HepG2 (cell line): ENCODE results near the gene ACTR6. TPM values are rescaled to one million over a fixed set of nuclear protein-coding genes. Genes with fewer than 3 reads are reported as not detected.

Experiments used
- ATAC-seq: fragments of 200-7000 bp; cut with Tn5 transposase; 3 replicates; pipeline ENCODE4 v1.9.1; 2020; ENCODE audit warnings: mild to moderate bottlenecking, moderate library complexity
- BruUV-seq: library from RNA; stranded (reverse); fragments of 400-500 nt; replicated peaks from 2 replicates; lab custom pipeline; 2021; lab: Mats Ljungman, UMichigan
- CTCF ChIA-PET: fragments of 300-600 bp; formaldehyde crosslinking; extraction: SDS; loops from one replicate; lab custom pipeline; 2021; ENCODE audit warnings: low total read pairs, inconsistent platforms, low intra/inter-chr PET ratio; lab: Yijun Ruan, JAX
- POLR2A ChIA-PET: fragments of 350-600 bp; sonication (Branson Sonifier 250); formaldehyde crosslinking; loops from one replicate; lab custom pipeline; 2020; ENCODE audit warnings: antibody characterized with exemption, inconsistent platforms; lab: Yijun Ruan, JAX
- DNase-seq: peaks from one replicate; pipeline ENCODE4 v3.0.0-alpha.2; 2015; ENCODE audit warnings: low spot score
- FAIRE-seq: peaks from 3 replicates; lab custom pipeline; 2011; peaks lifted over from hg19 to GRCh38; lab: Jason Lieb, UNC
- H2AFZ ChIP-seq: one replicate; pipeline ENCODE4 v1.6.1; 2011; ENCODE audit warnings: low read length, inconsistent platforms
- H3K27ac ChIP-seq: fragments of 300-600 bp; 3 replicates; pipeline ENCODE4 v1.8.0; 2011; ENCODE audit warnings: mixed run types, mild to moderate bottlenecking, mixed read lengths, low read length, inconsistent platforms; ENCODE audit not compliant: insufficient read depth; ENCODE audit errors: extremely low read length
- H3K27me3 ChIP-seq, 2 experiments: fragments of 200-600 bp in 1 of 2; 2 replicates in 1 of 2; 3 replicates in 1 of 2; pipeline versions ENCODE4 v1.6.0 to v1.8.0; 2011; ENCODE audit warnings: low read length in 2 of 2, mild to moderate bottlenecking in 2 of 2, moderate library complexity in 2 of 2, inconsistent platforms in 1 of 2; ENCODE audit not compliant: insufficient read depth in 2 of 2, control insufficient read depth in 1 of 2
- H3K36me3 ChIP-seq, 2 experiments: fragments of 200-600 bp in 1 of 2; replicated peaks in 1 of 2; 2 replicates in 1 of 2; 3 replicates in 1 of 2; pipeline versions ENCODE4 v1.5.1 to v1.8.0; 2011; ENCODE audit warnings: low read length in 2 of 2, inconsistent platforms in 1 of 2; ENCODE audit not compliant: insufficient read depth in 2 of 2, control insufficient read depth in 1 of 2
- H3K4me1 ChIP-seq: 2 replicates; pipeline ENCODE4 v1.5.1; 2012; ENCODE audit warnings: low read length, inconsistent platforms; ENCODE audit not compliant: insufficient read depth
- H3K4me2 ChIP-seq: 2 replicates; pipeline ENCODE4 v1.6.0; 2011; ENCODE audit warnings: low read depth, low read length, inconsistent platforms
- H3K4me3 ChIP-seq, 3 experiments: fragments of 200-600 bp in 1 of 3; sonication (generic), shearing (Covaris generic) in 1 of 3; replicated peaks in 1 of 3; 2 replicates each; pipeline ENCODE4 v1.5.1; 2011 to 2016; ENCODE audit warnings: low read length in 3 of 3, inconsistent platforms in 2 of 3, low read depth in 2 of 3, mild to moderate bottlenecking in 2 of 3, control low read depth in 1 of 3, mixed read lengths in 1 of 3; ENCODE audit not compliant: insufficient read depth in 1 of 3
- H3K79me2 ChIP-seq: one replicate; pipeline ENCODE4 v1.6.1; 2011; ENCODE audit warnings: low read length, inconsistent platforms; ENCODE audit not compliant: insufficient read depth
- H3K9ac ChIP-seq: 2 replicates; pipeline ENCODE4 v1.6.0; 2011; ENCODE audit warnings: mild to moderate bottlenecking, low read depth, low read length, inconsistent platforms; ENCODE audit not compliant: insufficient read depth
- H3K9me3 ChIP-seq: 2 replicates; pipeline ENCODE4 v1.5.1; 2012; ENCODE audit warnings: mild to moderate bottlenecking, low read length
- H4K20me1 ChIP-seq: 2 replicates; pipeline ENCODE4 v1.6.0; 2011; ENCODE audit warnings: inconsistent platforms, mild to moderate bottlenecking, low read length, moderate library complexity; ENCODE audit not compliant: insufficient read depth
- ATF7-NPFF ChIP-seq: sonication (generic); formaldehyde crosslinking; IDR thresholded peaks from 2 replicates; pipeline ENCODE4 v1.8.1; 2023; ENCODE audit warnings: mild to moderate bottlenecking, low read depth, missing genetic modification reagents, moderate library complexity
- CHD2 ChIP-seq: IDR thresholded peaks from 2 replicates; pipeline ENCODE4 v1.6.1; 2011; ENCODE audit warnings: low read depth, low read length, improper control_type of control experiment
- DRAP1 ChIP-seq: IDR thresholded peaks from 2 replicates; pipeline ENCODE4 v1.6.1; 2016; ENCODE audit warnings: missing genetic modification reagents, missing compliant biosample characterization
- FOXJ3 ChIP-seq: sonication (generic); formaldehyde crosslinking; IDR thresholded peaks from 2 replicates; pipeline ENCODE4 v1.4.0; 2020; ENCODE audit warnings: missing genetic modification reagents, mild to moderate bottlenecking, borderline replicate concordance
- KDM1A ChIP-seq: IDR thresholded peaks from 2 replicates; pipeline ENCODE4 v1.6.1; 2016; ENCODE audit warnings: missing compliant biosample characterization
- MYC ChIP-seq: sonication (generic); formaldehyde crosslinking; IDR thresholded peaks from 2 replicates; pipeline ENCODE4 v1.9.0; 2021; ENCODE audit warnings: missing genetic modification reagents, borderline replicate concordance
- PAF1 ChIP-seq: IDR thresholded peaks from 2 replicates; pipeline ENCODE4 v1.6.1; 2016; ENCODE audit warnings: missing genetic modification reagents, missing compliant biosample characterization
- TRAFD1 ChIP-seq: sonication (generic); formaldehyde crosslinking; IDR thresholded peaks from 2 replicates; pipeline ENCODE4 v1.5.1; 2020; ENCODE audit warnings: missing genetic modification reagents, mild to moderate bottlenecking, borderline replicate concordance
- ZNF564 ChIP-seq: sonication (generic); formaldehyde crosslinking; IDR thresholded peaks from 2 replicates; pipeline ENCODE4 v1.8.1; 2023; ENCODE audit warnings: mild to moderate bottlenecking, missing genetic modification reagents
- ZNF773 ChIP-seq: sonication (generic); formaldehyde crosslinking; IDR thresholded peaks from 2 replicates; pipeline ENCODE4 v1.4.0; 2020; ENCODE audit warnings: missing genetic modification reagents, borderline replicate concordance
- ZNF850 ChIP-seq: sonication (generic); formaldehyde crosslinking; conservative IDR thresholded peaks from 2 replicates; pipeline ENCODE4 v1.9.0; 2021; ENCODE audit warnings: mild to moderate bottlenecking, missing genetic modification reagents
- ZSCAN30 ChIP-seq: sonication (generic); formaldehyde crosslinking; IDR thresholded peaks from 2 replicates; pipeline ENCODE4 v1.5.0; 2020; ENCODE audit warnings: mild to moderate bottlenecking, missing genetic modification reagents
- WGBS: methylation state at CpG from one replicate; pipeline ENCODE4 v1.1.6; 2017; ENCODE audit warnings: low lambda C conversion rate; 5-methylcytosine and 5-hydroxymethylcytosine counted together
- in situ Hi-C: cut with HindIII; loops from 2 replicates; pipeline ENCODE4 v1.10.0; 2017; ENCODE audit warnings: low pct_unique_long_range_greater_than_20kb; ENCODE audit not compliant: extremely low pct_ligation_motif_present
- intact Hi-C: fragments of 100-400 bp; cut with micrococcal nuclease; formaldehyde crosslinking; loops from one replicate; pipeline ENCODE4 v1.10.0; 2022; ENCODE audit not compliant: unreplicated experiment
- polyA plus RNA-seq, 8 experiments: library from polyadenylated mRNA; depleted of rRNA in 3 of 8; stranded (reverse) in 7 of 8; unstranded in 1 of 8; fragments of >200 nt; fragmentation: Illumina TruSeq in 4 of 8; extraction: Trizol in 4 of 8; gene quantifications; 2 replicates each; pipeline versions ENCODE4 v1.2.1 to v1.2.3, GENCODE V29; 2011 to 2016; ENCODE audit warnings: low read depth in 4 of 8, missing spikeins in 1 of 8, mixed read lengths in 1 of 8; ENCODE audit not compliant: insufficient read depth in 1 of 8
- total RNA-seq, 5 experiments: library from RNA; depleted of rRNA; stranded (reverse); fragments of >200 nt; fragmentation: Illumina TruSeq; extraction: Trizol; gene quantifications; 2 replicates each; pipeline ENCODE4 v1.2.3, GENCODE V29; 2016; ENCODE audit warnings: low read depth in 1 of 5
- TF ChIP-seq, protein P1 (sequence below): sonication (generic); formaldehyde crosslinking; IDR thresholded peaks from 2 replicates; pipeline ENCODE4 v1.5.0; 2020; ENCODE audit warnings: mild to moderate bottlenecking, low read depth, missing genetic modification reagents, borderline replicate concordance

The ACTR6 gene
- total and polyA plus RNA-seq, 2 of the 13 experiments (the other 11 are each of a cell fraction or from before 2014, with no cell fraction given), result 12.9 to 22.4 TPM

DNA sequence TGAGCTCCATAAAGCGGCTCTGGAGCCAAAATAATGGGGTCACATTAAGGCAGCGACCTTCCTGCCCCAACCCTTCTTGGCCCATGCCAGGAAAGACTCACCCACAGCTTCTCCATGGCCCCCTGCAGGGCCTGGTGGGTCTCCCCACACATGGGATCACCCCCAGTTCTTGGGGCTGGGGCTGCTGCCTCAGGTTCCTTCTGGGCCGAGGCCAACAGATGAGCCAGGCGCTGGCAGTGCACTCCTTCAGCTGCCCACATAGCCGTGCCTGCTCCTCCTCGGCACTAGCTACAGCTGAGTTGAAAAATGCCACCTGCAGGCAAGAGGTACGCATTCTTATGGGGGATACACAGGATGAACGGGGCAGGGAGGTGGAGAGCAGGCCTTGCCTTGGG is 43.2 kb upstream of the ACTR6 start:
- Histone ChIP-seq H3K4me2 (no peak overlapping the region), H2AFZ (no peak overlapping the region), H3K27ac (no peak overlapping the region), H3K36me3 (no peaks in the 10 kb centered on the region)
- POLR2A ChIA-PET, result no interaction called here
- in situ Hi-C loops (no loop called here), intact Hi-C loops (no loop called here)
- WGBS, result 94% methylated on average over 4 of the region's 8 CpGs
- no peak for DNase-seq
- TF ChIP-seq ZNF850 (no peak), CHD2 (no peak), MYC (CRISPR knock-in tag) (no peak)
- TF ChIP-seq, protein P1, sequence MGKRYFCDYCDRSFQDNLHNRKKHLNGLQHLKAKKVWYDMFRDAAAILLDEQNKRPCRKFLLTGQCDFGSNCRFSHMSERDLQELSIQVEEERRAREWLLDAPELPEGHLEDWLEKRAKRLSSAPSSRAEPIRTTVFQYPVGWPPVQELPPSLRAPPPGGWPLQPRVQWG (CRISPR knock-in tag), result no peak
- TF ChIP-seq, all 625 proteins: peak for 0
- no peaks in the 10 kb centered on the region for H3K27me3 ChIP-seq
- FAIRE-seq (no peak), ATAC-seq (no peak)
- CTCF ChIA-PET, result no interaction called here
- H4K20me1 ChIP-seq, result no peaks in the 10 kb centered on the region
- H3K9ac ChIP-seq, result no peak overlapping the region
- BruUV-seq, result no TSS peak
- H3K79me2 ChIP-seq, result no peaks in the 10 kb centered on the region
- H3K9me3 ChIP-seq, result peaks cover 4% of the 10 kb centered on the region; the same call in 1 of the 2 replicates
- H3K4me1 ChIP-seq, result 0 out of 2 replicates have a peak, but pooled peaks cover 4% of the 10 kb centered on the region
- H3K4me3 ChIP-seq, result no peak overlapping the region

DNA sequence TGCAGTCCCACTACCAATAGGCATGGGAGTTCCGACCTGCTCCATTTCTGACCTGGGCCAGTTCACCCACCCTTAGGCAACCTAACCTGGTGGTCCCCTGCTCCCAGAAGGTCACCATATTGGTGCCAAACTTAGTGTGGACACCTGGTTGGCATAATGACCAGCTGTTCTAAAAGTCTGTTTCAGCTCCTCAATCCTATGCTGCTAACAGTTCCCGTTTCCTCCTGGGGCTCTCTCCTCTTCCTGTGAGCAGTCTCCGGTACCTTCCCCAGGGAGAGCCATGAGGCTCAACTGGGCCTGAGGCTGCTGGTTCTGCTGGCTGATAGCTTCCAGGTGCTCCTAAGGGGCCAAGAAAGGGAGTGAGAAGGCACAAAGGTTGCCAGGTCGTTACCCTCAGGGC is 42.1 kb upstream of the ACTR6 start:
- no TSS peak for BruUV-seq
- intact Hi-C loops, result no loop called here
- CTCF ChIA-PET, result no interaction called here

More for the DNA sequence above, 42.1 kb upstream of the ACTR6 start:
- peaks cover 4% of the 10 kb centered on the region; the same call in 1 of the 2 replicates for H3K9me3 ChIP-seq
- H4K20me1 ChIP-seq, result no peaks in the 10 kb centered on the region
- POLR2A ChIA-PET, result no interaction called here
- H3K79me2 ChIP-seq, result no peaks in the 10 kb centered on the region
- no peak for TF ChIP-seq DRAP1 (CRISPR knock-in tag)
- TF ChIP-seq ZSCAN30 (CRISPR knock-in tag), result no peak
- TF ChIP-seq TRAFD1 (CRISPR knock-in tag), result no peak
- no peak for TF ChIP-seq KDM1A
- TF ChIP-seq PAF1, result no peak
- TF ChIP-seq ZNF773 (CRISPR knock-in tag), result no peak
- no peak for TF ChIP-seq ZNF564 (CRISPR knock-in tag)
- no peak for TF ChIP-seq FOXJ3 (CRISPR knock-in tag)
- no peak for TF ChIP-seq ATF7-NPFF (CRISPR knock-in tag)
- in situ Hi-C loops, result no loop called here
- no peak overlapping the region for H3K9ac ChIP-seq
- no peak for ATAC-seq
- WGBS, result 97% methylated on average over 3 of the region's 4 CpGs
- H3K4me2 ChIP-seq, result no peak overlapping the region
- DNase-seq, result no peak
- H3K27me3 ChIP-seq, result no peaks in the 10 kb centered on the region
- H3K27ac ChIP-seq, result no peak overlapping the region
- 0 out of 2 replicates have a peak, but pooled peaks cover 4% of the 10 kb centered on the region for H3K4me1 ChIP-seq
- no peak overlapping the region for H2AFZ ChIP-seq
- no peak for FAIRE-seq
- H3K4me3 ChIP-seq, result no peak overlapping the region
- no peaks in the 10 kb centered on the region for H3K36me3 ChIP-seq
